Ishikawa (cell line): Measurements from ENCODE around the gene OXSR1.

Source experiments
- CEBPB ChIP-seq: IDR thresholded peaks from 2 replicates; pipeline ENCODE4 v1.6.1; 2012
- EGR1 ChIP-seq: IDR thresholded peaks from 2 replicates; pipeline ENCODE4 v1.6.1; 2012
- FOXM1 ChIP-seq: IDR thresholded peaks from 2 replicates; pipeline ENCODE4 v1.6.1; 2012; ENCODE audit warnings: low read depth, borderline replicate concordance
- NFIC ChIP-seq: IDR thresholded peaks from 2 replicates; pipeline ENCODE4 v1.6.1; 2012
- TAF1 ChIP-seq: IDR thresholded peaks from 2 replicates; pipeline ENCODE4 v1.6.1; 2012; ENCODE audit warnings: low read depth, mild to moderate bottlenecking
- TF ChIP-seq, protein P1 (sequence below): IDR thresholded peaks from 2 replicates; pipeline ENCODE4 v1.6.1; 2012
- TF ChIP-seq, protein P2 (sequence below): IDR thresholded peaks from 2 replicates; pipeline ENCODE4 v1.6.1; 2012
- TF ChIP-seq, protein P3 (sequence below): IDR thresholded peaks from 2 replicates; pipeline ENCODE4 v1.6.1; 2012; ENCODE audit warnings: low read depth, mild to moderate bottlenecking

DNA sequence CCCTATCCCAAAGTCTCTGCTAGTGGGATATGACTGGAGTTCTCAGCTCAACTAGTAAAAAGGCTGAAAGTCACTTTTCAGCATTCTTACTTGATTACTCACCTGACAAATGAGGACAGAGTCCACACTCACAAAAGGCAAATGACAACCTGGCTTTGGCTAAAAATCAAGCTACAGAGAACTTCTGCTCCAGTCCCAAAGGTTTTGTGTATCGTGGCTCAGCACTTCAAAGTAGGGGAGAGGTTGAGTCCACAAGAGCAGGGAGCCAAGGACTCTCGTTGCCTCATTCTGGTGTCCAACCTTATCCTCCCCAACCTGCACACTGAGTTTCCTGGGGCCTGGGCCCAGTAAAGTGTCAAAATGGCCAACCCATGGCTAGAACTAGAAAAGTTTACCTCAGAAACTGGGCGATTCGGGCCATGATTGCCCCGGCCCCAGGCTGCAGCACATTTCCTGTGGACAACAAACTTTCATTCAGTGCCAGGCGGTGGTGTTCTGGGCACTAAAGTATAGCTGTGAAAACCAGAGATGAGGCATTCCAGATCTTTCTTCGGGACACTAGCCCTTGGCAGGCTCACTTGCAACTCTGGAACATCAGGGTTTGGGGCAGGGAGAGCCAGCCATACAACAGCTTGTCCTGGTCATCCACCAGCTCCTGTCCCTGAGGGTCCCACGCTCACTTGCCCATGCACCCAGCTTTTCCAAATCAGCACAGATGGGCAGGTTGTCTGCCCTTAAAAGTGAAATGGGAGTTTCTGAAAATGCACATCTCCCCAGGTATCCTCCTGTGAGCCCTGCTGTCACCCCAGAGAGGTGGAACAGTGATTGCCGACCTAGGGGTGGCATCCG, 31.6 kb upstream of the OXSR1 start:
- TF ChIP-seq CEBPB (no peak), FOXM1 (no peak), EGR1 (no peak), NFIC (no peak), TAF1 (no peak)
- TF ChIP-seq, protein P1, sequence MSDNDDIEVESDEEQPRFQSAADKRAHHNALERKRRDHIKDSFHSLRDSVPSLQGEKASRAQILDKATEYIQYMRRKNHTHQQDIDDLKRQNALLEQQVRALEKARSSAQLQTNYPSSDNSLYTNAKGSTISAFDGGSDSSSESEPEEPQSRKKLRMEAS: no peak
- TF ChIP-seq, protein P2, sequence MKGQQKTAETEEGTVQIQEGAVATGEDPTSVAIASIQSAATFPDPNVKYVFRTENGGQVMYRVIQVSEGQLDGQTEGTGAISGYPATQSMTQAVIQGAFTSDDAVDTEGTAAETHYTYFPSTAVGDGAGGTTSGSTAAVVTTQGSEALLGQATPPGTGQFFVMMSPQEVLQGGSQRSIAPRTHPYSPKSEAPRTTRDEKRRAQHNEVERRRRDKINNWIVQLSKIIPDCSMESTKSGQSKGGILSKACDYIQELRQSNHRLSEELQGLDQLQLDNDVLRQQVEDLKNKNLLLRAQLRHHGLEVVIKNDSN: no peak
- TF ChIP-seq, protein P3, sequence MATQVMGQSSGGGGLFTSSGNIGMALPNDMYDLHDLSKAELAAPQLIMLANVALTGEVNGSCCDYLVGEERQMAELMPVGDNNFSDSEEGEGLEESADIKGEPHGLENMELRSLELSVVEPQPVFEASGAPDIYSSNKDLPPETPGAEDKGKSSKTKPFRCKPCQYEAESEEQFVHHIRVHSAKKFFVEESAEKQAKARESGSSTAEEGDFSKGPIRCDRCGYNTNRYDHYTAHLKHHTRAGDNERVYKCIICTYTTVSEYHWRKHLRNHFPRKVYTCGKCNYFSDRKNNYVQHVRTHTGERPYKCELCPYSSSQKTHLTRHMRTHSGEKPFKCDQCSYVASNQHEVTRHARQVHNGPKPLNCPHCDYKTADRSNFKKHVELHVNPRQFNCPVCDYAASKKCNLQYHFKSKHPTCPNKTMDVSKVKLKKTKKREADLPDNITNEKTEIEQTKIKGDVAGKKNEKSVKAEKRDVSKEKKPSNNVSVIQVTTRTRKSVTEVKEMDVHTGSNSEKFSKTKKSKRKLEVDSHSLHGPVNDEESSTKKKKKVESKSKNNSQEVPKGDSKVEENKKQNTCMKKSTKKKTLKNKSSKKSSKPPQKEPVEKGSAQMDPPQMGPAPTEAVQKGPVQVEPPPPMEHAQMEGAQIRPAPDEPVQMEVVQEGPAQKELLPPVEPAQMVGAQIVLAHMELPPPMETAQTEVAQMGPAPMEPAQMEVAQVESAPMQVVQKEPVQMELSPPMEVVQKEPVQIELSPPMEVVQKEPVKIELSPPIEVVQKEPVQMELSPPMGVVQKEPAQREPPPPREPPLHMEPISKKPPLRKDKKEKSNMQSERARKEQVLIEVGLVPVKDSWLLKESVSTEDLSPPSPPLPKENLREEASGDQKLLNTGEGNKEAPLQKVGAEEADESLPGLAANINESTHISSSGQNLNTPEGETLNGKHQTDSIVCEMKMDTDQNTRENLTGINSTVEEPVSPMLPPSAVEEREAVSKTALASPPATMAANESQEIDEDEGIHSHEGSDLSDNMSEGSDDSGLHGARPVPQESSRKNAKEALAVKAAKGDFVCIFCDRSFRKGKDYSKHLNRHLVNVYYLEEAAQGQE: no peak
